ENCODE results near the gene CDH3.

CDH3 gene

GRCh38 chr16:68644715-68645493 lies at the start of gene CDH3:
Gene CDH3, plus strand, starts transcription at chr16:68645310. Its CDS starts 70 bp downstream, at chr16:68645380.
- Histone ChIP-seq H3K36me3 (ENCODE audit: control insufficient read depth, insufficient read depth, low read length) (peaks cover 11% of the 10 kb centered on the region; the same call in 1 of the 2 replicates), H3K27me3 (ENCODE audit: control insufficient read depth, insufficient read depth, low read length) (peaks cover 15% of the 10 kb centered on the region), H3K27ac (ENCODE audit: low read depth, low read length) (peak within 1 kb of the TSS; percentile 78), H3K9me3 (ENCODE audit: control insufficient read depth, insufficient read depth, low read length) (no peaks in the 10 kb centered on the region), H3K9ac (ENCODE audit: low read depth, low read length) (peak within 1 kb of the TSS; percentile 76), H3K4me3 (ENCODE audit: low read depth, low read length) (peak within 1 kb of the TSS; percentile 84), H3K4me1 (ENCODE audit: control insufficient read depth, insufficient read depth, low read length) (peaks cover 26% of the 10 kb centered on the region)

GRCh38 chr16:68596266-68596665 lies 48.8 kb upstream of the CDH3 start:
- Histone ChIP-seq H3K27me3 (ENCODE audit: control insufficient read depth, insufficient read depth, low read length) (no peaks in the 10 kb centered on the region), H3K9ac (ENCODE audit: low read depth, low read length) (no peak overlapping the region), H3K9me3 (ENCODE audit: control insufficient read depth, insufficient read depth, low read length) (no peaks in the 10 kb centered on the region), H3K36me3 (ENCODE audit: control insufficient read depth, insufficient read depth, low read length) (no peaks in the 10 kb centered on the region), H3K4me1 (ENCODE audit: control insufficient read depth, insufficient read depth, low read length) (no peaks in the 10 kb centered on the region), H3K27ac (ENCODE audit: low read depth, low read length) (no peak overlapping the region), H3K4me3 (ENCODE audit: low read depth, low read length) (no peak overlapping the region)

- H3K4me1 ChIP-seq (ENCODE audit: control insufficient read depth, insufficient read depth, low read length), result no peaks in the 10 kb centered on the region
- no peak overlapping the region for H3K4me3 ChIP-seq (ENCODE audit: low read depth, low read length)
- no peaks in the 10 kb centered on the region for H3K36me3 ChIP-seq (ENCODE audit: control insufficient read depth, insufficient read depth, low read length)
- H3K9ac ChIP-seq (ENCODE audit: low read depth, low read length), result no peak overlapping the region
- no peaks in the 10 kb centered on the region for H3K9me3 ChIP-seq (ENCODE audit: control insufficient read depth, insufficient read depth, low read length)
- H3K27me3 ChIP-seq (ENCODE audit: control insufficient read depth, insufficient read depth, low read length), result no peaks in the 10 kb centered on the region
- H3K27ac ChIP-seq (ENCODE audit: low read depth, low read length), result no peak overlapping the region
Observed at GRCh38 chr16:68599586-68599985, 45.5 kb upstream of the CDH3 start.

GRCh38 chr16:68605746-68606145 lies 39.4 kb upstream of the CDH3 start:
- no peak overlapping the region for H3K27ac ChIP-seq (ENCODE audit: low read depth, low read length)
- H3K4me1 ChIP-seq (ENCODE audit: control insufficient read depth, insufficient read depth, low read length), result no peaks in the 10 kb centered on the region
- no peak overlapping the region for H3K9ac ChIP-seq (ENCODE audit: low read depth, low read length)
- H3K4me3 ChIP-seq (ENCODE audit: low read depth, low read length), result no peak overlapping the region
- H3K9me3 ChIP-seq (ENCODE audit: control insufficient read depth, insufficient read depth, low read length), result no peaks in the 10 kb centered on the region
- H3K27me3 ChIP-seq (ENCODE audit: control insufficient read depth, insufficient read depth, low read length), result no peaks in the 10 kb centered on the region
- H3K36me3 ChIP-seq (ENCODE audit: control insufficient read depth, insufficient read depth, low read length), result no peaks in the 10 kb centered on the region

- Histone ChIP-seq H3K9me3 (ENCODE audit: control insufficient read depth, insufficient read depth, low read length) (no peaks in the 10 kb centered on the region), H3K4me1 (ENCODE audit: control insufficient read depth, insufficient read depth, low read length) (no peaks in the 10 kb centered on the region), H3K36me3 (ENCODE audit: control insufficient read depth, insufficient read depth, low read length) (no peaks in the 10 kb centered on the region), H3K27ac (ENCODE audit: low read depth, low read length) (no peak overlapping the region), H3K27me3 (ENCODE audit: control insufficient read depth, insufficient read depth, low read length) (no peaks in the 10 kb centered on the region), H3K4me3 (ENCODE audit: low read depth, low read length) (no peak overlapping the region), H3K9ac (ENCODE audit: low read depth, low read length) (no peak overlapping the region)
Observed at GRCh38 chr16:68607443-68607842, 37.7 kb upstream of the CDH3 start.

- Histone ChIP-seq H3K4me3 (ENCODE audit: low read depth, low read length) (no peak overlapping the region), H3K9ac (ENCODE audit: low read depth, low read length) (no peak overlapping the region), H3K27me3 (ENCODE audit: control insufficient read depth, insufficient read depth, low read length) (no peaks in the 10 kb centered on the region), H3K27ac (ENCODE audit: low read depth, low read length) (no peak overlapping the region), H3K36me3 (ENCODE audit: control insufficient read depth, insufficient read depth, low read length) (no peaks in the 10 kb centered on the region), H3K4me1 (ENCODE audit: control insufficient read depth, insufficient read depth, low read length) (no peaks in the 10 kb centered on the region), H3K9me3 (ENCODE audit: control insufficient read depth, insufficient read depth, low read length) (no peaks in the 10 kb centered on the region)
Observed at GRCh38 chr16:68608330-68608729, 36.8 kb upstream of the CDH3 start.

- peaks cover 8% of the 10 kb centered on the region; the same call in 1 of the 2 replicates for H3K9me3 ChIP-seq (ENCODE audit: control insufficient read depth, insufficient read depth, low read length)
- H3K36me3 ChIP-seq (ENCODE audit: control insufficient read depth, insufficient read depth, low read length), result no peaks in the 10 kb centered on the region
- H3K9ac ChIP-seq (ENCODE audit: low read depth, low read length), result no peak overlapping the region
- H3K27ac ChIP-seq (ENCODE audit: low read depth, low read length), result no peak overlapping the region
- no peak overlapping the region for H3K4me3 ChIP-seq (ENCODE audit: low read depth, low read length)
- no peaks in the 10 kb centered on the region for H3K4me1 ChIP-seq (ENCODE audit: control insufficient read depth, insufficient read depth, low read length)
- H3K27me3 ChIP-seq (ENCODE audit: control insufficient read depth, insufficient read depth, low read length), result no peaks in the 10 kb centered on the region
Observed at GRCh38 chr16:68612996-68613395, 32.1 kb upstream of the CDH3 start.

- no peaks in the 10 kb centered on the region for H3K27me3 ChIP-seq (ENCODE audit: control insufficient read depth, insufficient read depth, low read length)
- no peaks in the 10 kb centered on the region for H3K36me3 ChIP-seq (ENCODE audit: control insufficient read depth, insufficient read depth, low read length)
Observed at GRCh38 chr16:68617734-68618133, 27.4 kb upstream of the CDH3 start.

GRCh38 chr16:68626557-68626956 lies 18.6 kb upstream of the CDH3 start:
- Histone ChIP-seq H3K4me1 (ENCODE audit: control insufficient read depth, insufficient read depth, low read length) (peaks cover 11% of the 10 kb centered on the region; the same call in 1 of the 2 replicates), H3K9ac (ENCODE audit: low read depth, low read length) (no peak overlapping the region), H3K4me3 (ENCODE audit: low read depth, low read length) (no peak overlapping the region), H3K9me3 (ENCODE audit: control insufficient read depth, insufficient read depth, low read length) (no peaks in the 10 kb centered on the region), H3K27me3 (ENCODE audit: control insufficient read depth, insufficient read depth, low read length) (no peaks in the 10 kb centered on the region), H3K27ac (ENCODE audit: low read depth, low read length) (no peak overlapping the region), H3K36me3 (ENCODE audit: control insufficient read depth, insufficient read depth, low read length) (no peaks in the 10 kb centered on the region)

More at GRCh38 chr16:68617734-68618133, 27.4 kb upstream of the CDH3 start:
- H3K4me1 ChIP-seq (ENCODE audit: control insufficient read depth, insufficient read depth, low read length), result no peaks in the 10 kb centered on the region
- H3K9ac ChIP-seq (ENCODE audit: low read depth, low read length), result no peak overlapping the region
- H3K27ac ChIP-seq (ENCODE audit: low read depth, low read length), result no peak overlapping the region
- peaks cover 8% of the 10 kb centered on the region; the same call in 1 of the 2 replicates for H3K9me3 ChIP-seq (ENCODE audit: control insufficient read depth, insufficient read depth, low read length)
- H3K4me3 ChIP-seq (ENCODE audit: low read depth, low read length), result no peak overlapping the region

GRCh38 chr16:68627951-68628425 lies 17.1 kb upstream of the CDH3 start:
- Histone ChIP-seq H3K9me3 (ENCODE audit: control insufficient read depth, insufficient read depth, low read length) (no peaks in the 10 kb centered on the region), H3K27me3 (ENCODE audit: control insufficient read depth, insufficient read depth, low read length) (no peaks in the 10 kb centered on the region), H3K36me3 (ENCODE audit: control insufficient read depth, insufficient read depth, low read length) (no peaks in the 10 kb centered on the region), H3K4me3 (ENCODE audit: low read depth, low read length) (no peak overlapping the region), H3K9ac (ENCODE audit: low read depth, low read length) (no peak overlapping the region), H3K27ac (ENCODE audit: low read depth, low read length) (no peak overlapping the region), H3K4me1 (ENCODE audit: control insufficient read depth, insufficient read depth, low read length) (peaks cover 11% of the 10 kb centered on the region; the same call in 1 of the 2 replicates)

GRCh38 chr16:68629351-68629910 lies 15.7 kb upstream of the CDH3 start:
- H3K4me1 ChIP-seq (ENCODE audit: control insufficient read depth, insufficient read depth, low read length), result peaks cover 11% of the 10 kb centered on the region; the same call in 1 of the 2 replicates
- no peak overlapping the region for H3K9ac ChIP-seq (ENCODE audit: low read depth, low read length)
- H3K27ac ChIP-seq (ENCODE audit: low read depth, low read length), result no peak overlapping the region
- no peak overlapping the region for H3K4me3 ChIP-seq (ENCODE audit: low read depth, low read length)
- no peaks in the 10 kb centered on the region for H3K36me3 ChIP-seq (ENCODE audit: control insufficient read depth, insufficient read depth, low read length)
- no peaks in the 10 kb centered on the region for H3K9me3 ChIP-seq (ENCODE audit: control insufficient read depth, insufficient read depth, low read length)
- no peaks in the 10 kb centered on the region for H3K27me3 ChIP-seq (ENCODE audit: control insufficient read depth, insufficient read depth, low read length)

Data from HUES48 (cell line).